ENCODE data around the gene STK32B. TPM values are rescaled to one million over a fixed set of nuclear protein-coding genes. Genes with fewer than 3 reads are reported as not detected.
A peak's percentile ranks its signal among the peaks of the same experiment; 100 is the strongest.

Gene STK32B
- total and polyA plus RNA-seq, 2 of the 4 experiments (the other 2 are of a cell fraction): 5.5 to 6.3 TPM

- intact Hi-C loops (cut with micrococcal nuclease) (loop anchor here (5.0 to 10.0 kb wide), 6 partner anchors 193 to 760 kb away; partner anchors contain the start of gene EVC2), dilution Hi-C loops (cut with HindIII; ENCODE audit: low sequenced_read_pairs, unreplicated experiment) (no loop called here), in situ Hi-C loops (cut with MboI; ENCODE audit: low sequenced_read_pairs) (no loop called here)
- H3K79me1 ChIP-seq (ENCODE audit: low read depth in 1 of 2, low read length in 2 of 2): peaks cover 0 to 24% of the 10 kb centered on the region in 2 experiments; a peak in 3 of 4 replicates
- H3K14ac ChIP-seq (replicated peaks; ENCODE audit: low read depth, low read length): peak overlapping the region; percentile 3; the same call in 1 of the 2 replicates
- H3K9me1 ChIP-seq (ENCODE audit: insufficient read depth, low read length): no peaks in the 10 kb centered on the region; the same call in 1 of the 2 replicates
- peak overlapping the region; percentile 59; the same call in 1 of the 2 replicates for H3K23ac ChIP-seq (ENCODE audit: low read depth, low read length)
- no CpG with 5 or more reads among the region's 18 CpGs for WGBS, 2 experiments (ENCODE audit: extremely low coverage in 2 of 2, insufficient read length in 1 of 2)
- H2BK20ac ChIP-seq (ENCODE audit: low read depth, low read length): peak overlapping the region; percentile 41; the same call in 1 of the 2 replicates
- peak; percentile 35 for DNase-seq
- H3K27me3 ChIP-seq (ENCODE audit: control insufficient read depth, insufficient read depth, low read length): no peaks in the 10 kb centered on the region
- H2BK15ac ChIP-seq (ENCODE audit: low read depth, low read length): no peak overlapping the region
- H2AK9ac ChIP-seq (replicated peaks; ENCODE audit: low read depth, low read length, poor library complexity): peak overlapping the region; percentile 4
- ChIA-PET CTCF (no interaction called here), POLR2A (ENCODE audit: unreplicated experiment) (no interaction called here)
- H3K4me2 ChIP-seq (ENCODE audit: low read depth, low read length): peak overlapping the region; percentile 88
- H3K4me1 ChIP-seq (ENCODE audit: control insufficient read depth, insufficient read depth, low read length): peaks cover 2% of the 10 kb centered on the region; the same call in 1 of the 2 replicates
- no peak overlapping the region for H2BK5ac ChIP-seq (ENCODE audit: low read depth, low read length, poor library complexity, severe bottlenecking)
- H3K9ac ChIP-seq (ENCODE audit: low read depth, low read length): peak overlapping the region; percentile 87
- peak overlapping the region; percentile 93 for H2AFZ ChIP-seq (replicated peaks; ENCODE audit: low read length, poor library complexity)
- TF ChIP-seq MAZ (IDR thresholded peaks at IDR 0.05; ENCODE audit: borderline replicate concordance, low read depth, low read length) (no peak), RFX5 (IDR thresholded peaks at IDR 0.05; ENCODE audit: low read depth, low read length) (no peak), BHLHE40 (IDR thresholded peaks at IDR 0.05; ENCODE audit: low read depth, low read length) (peak; percentile 81), MAFK (IDR thresholded peaks at IDR 0.05; ENCODE audit: low read depth, low read length) (no peak)
- H3K56ac ChIP-seq (ENCODE audit: extremely low read depth, insufficient read depth, low read length): 0 out of 2 replicates have a peak overlapping the region, but pooled peaks have one; percentile 18
- no peaks in the 10 kb centered on the region for H3K9me3 ChIP-seq (ENCODE audit: control insufficient read depth, insufficient read depth, low read length)
- peak overlapping the region; percentile 62; the same call in 1 of the 2 replicates for H4K91ac ChIP-seq (ENCODE audit: insufficient read depth, low read depth, low read length)
- H4K20me1 ChIP-seq (ENCODE audit: insufficient read depth, low read length): peaks cover 3% of the 10 kb centered on the region; the same call in 1 of the 2 replicates
- peak overlapping the region; percentile 61 for H3K27ac ChIP-seq (ENCODE audit: insufficient read depth, low read length)
- no peaks in the 10 kb centered on the region for H3K36me3 ChIP-seq (ENCODE audit: control insufficient read depth, insufficient read depth, low read length)
- peak overlapping the region; percentile 11; the same call in 1 of the 2 replicates for H3K18ac ChIP-seq (ENCODE audit: low read depth, low read length)
- peak; percentile 9 for ATAC-seq (ENCODE audit: low read depth)
- no peak overlapping the region for H4K5ac ChIP-seq (ENCODE audit: low read depth, low read length)
- no peak overlapping the region for H2AK5ac ChIP-seq (ENCODE audit: low read depth, low read length)
- no peak overlapping the region for H2BK120ac ChIP-seq (ENCODE audit: low read depth, low read length)
- peak overlapping the region; percentile 23 to 32; a peak in 3 of 4 replicates for H4K8ac ChIP-seq (ENCODE audit: low read depth in 2 of 2, low read length in 2 of 2)
- peak overlapping the region; percentile 53 for H3K4me3 ChIP-seq (ENCODE audit: insufficient read depth, low read depth, low read length)
- peak overlapping the region; percentile 46 for H3K4ac ChIP-seq (ENCODE audit: low read depth, low read length)
- no TSS peak for BruUV-seq (replicated peaks)
These were observed 973 bp downstream of the STK32B start for GRCh38 chr4:5052204-5052702.
